Colonic mucosa (tissue), 4 donors: ENCODE data around the gene PLEKHH3. TPM values are rescaled to one million over a fixed set of nuclear protein-coding genes. Genes with fewer than 3 reads are reported as not detected.

ENCODE experiments used
- DNase-seq: peaks from one replicate; pipeline ENCODE4 v3.0.0-alpha.2; 2020
- H3K27ac ChIP-seq: fragments of 200-600 bp; one replicate; pipeline ENCODE4 v1.8.0; 2021
- H3K27me3 ChIP-seq: fragments of 200-600 bp; one replicate; pipeline ENCODE4 v1.8.0; 2021
- H3K36me3 ChIP-seq: fragments of 200-600 bp; one replicate; pipeline ENCODE4 v1.8.0; 2021
- H3K4me1 ChIP-seq: fragments of 200-600 bp; one replicate; pipeline ENCODE4 v1.8.0; 2021; ENCODE audit warnings: mild to moderate bottlenecking
- H3K4me3 ChIP-seq: fragments of 200-600 bp; one replicate; pipeline ENCODE4 v1.8.0; 2021
- H3K9ac ChIP-seq, 2 donors: one replicate each; pipeline ENCODE4 v1.7.0; 2013; ENCODE audit warnings: control low read depth in 2 of 2, low read depth in 2 of 2, low read length in 2 of 2
- H3K9me3 ChIP-seq: fragments of 200-600 bp; one replicate; pipeline ENCODE4 v1.8.0; 2021
- CTCF ChIP-seq: fragments of 200-600 bp; IDR thresholded peaks from one replicate; pipeline ENCODE4 v1.8.0; 2022; ENCODE audit warnings: antibody characterized with exemption, mild to moderate bottlenecking
- intact Hi-C: fragments of 100-400 bp; cut with DNase I; formaldehyde crosslinking; loops from one replicate; pipeline ENCODE4 v1.14.1; 2022
- total RNA-seq, 2 donors: library from RNA; stranded (reverse); fragmentation: NEBNext Ultra II Directional in 1 of 2; extraction: Animal tissue kit (Norgen Biotek cat#: 25700) in 1 of 2; gene quantifications; one replicate each; pipeline ENCODE4 v1.2.1, GENCODE V29; 2021
- donor health status: healthy.
- donor health status: DM: no; HTN: no; CAD: no.
- donor health status: DM: no; HTN: no; CAD: no.

The PLEKHH3 gene
- total RNA-seq, 2 donors from 2014 or later: 14.6 to 17.6 TPM

GRCh38 chr17:42694524-42694923 lies 17.7 kb upstream of the PLEKHH3 start:
- no peak overlapping the region for H3K9ac ChIP-seq
- H3K9me3 ChIP-seq: no peaks in the 10 kb centered on the region
- H3K4me1 ChIP-seq: no peaks in the 10 kb centered on the region
- H3K4me3 ChIP-seq: no peak overlapping the region
- H3K27ac ChIP-seq: no peak overlapping the region
- no peak for TF ChIP-seq CTCF
- no peaks in the 10 kb centered on the region for H3K36me3 ChIP-seq
- intact Hi-C loops: no loop called here
- no peaks in the 10 kb centered on the region for H3K27me3 ChIP-seq
- no peak for DNase-seq

- TF ChIP-seq CTCF: no peak
- Histone ChIP-seq H3K9me3 (no peaks in the 10 kb centered on the region), H3K36me3 (no peaks in the 10 kb centered on the region), H3K4me3 (no peak overlapping the region), H3K27ac (no peak overlapping the region), H3K4me1 (no peaks in the 10 kb centered on the region), H3K27me3 (no peaks in the 10 kb centered on the region), H3K9ac (no peak overlapping the region)
- DNase-seq: no peak
- intact Hi-C loops: no loop called here
These were observed 15.7 kb upstream of the PLEKHH3 start for GRCh38 chr17:42692489-42692888.

GRCh38 chr17:42691021-42691545 lies 14.3 kb upstream of the PLEKHH3 start:
- Histone ChIP-seq H3K9me3 (no peaks in the 10 kb centered on the region), H3K4me1 (no peaks in the 10 kb centered on the region), H3K4me3 (no peak overlapping the region), H3K27ac (no peak overlapping the region), H3K27me3 (no peaks in the 10 kb centered on the region), H3K9ac (no peak overlapping the region), H3K36me3 (no peaks in the 10 kb centered on the region)
- TF ChIP-seq CTCF: no peak
- DNase-seq: no peak
- intact Hi-C loops: no loop called here

- Histone ChIP-seq H3K4me3 (no peak overlapping the region), H3K36me3 (no peaks in the 10 kb centered on the region), H3K27ac (no peak overlapping the region), H3K9me3 (no peaks in the 10 kb centered on the region), H3K4me1 (no peaks in the 10 kb centered on the region), H3K27me3 (no peaks in the 10 kb centered on the region), H3K9ac (no peak overlapping the region)
- TF ChIP-seq CTCF: no peak
- intact Hi-C loops: no loop called here
- no peak for DNase-seq
These were observed 13.8 kb upstream of the PLEKHH3 start for GRCh38 chr17:42690596-42690995.

- Histone ChIP-seq H3K4me3 (no peak overlapping the region), H3K9ac (no peak overlapping the region), H3K9me3 (no peaks in the 10 kb centered on the region), H3K36me3 (no peaks in the 10 kb centered on the region), H3K27me3 (no peaks in the 10 kb centered on the region), H3K4me1 (no peaks in the 10 kb centered on the region), H3K27ac (no peak overlapping the region)
- intact Hi-C loops: loop anchor here (10.0 kb wide), 1 partner anchor 103 kb away; no protein-coding TSS in a partner anchor
- TF ChIP-seq CTCF: no peak
- DNase-seq: no peak
These were observed 11.0 kb upstream of the PLEKHH3 start for GRCh38 chr17:42687707-42688320.
